ENCODE results near the gene PTGDR.

Gene PTGDR

GRCh38 chr14:52235434-52235833, 32.1 kb upstream of the PTGDR start:
- in situ Hi-C loops (cut with MboI; ENCODE audit: low pct_unique_long_range_greater_than_20kb, low sequenced_read_pairs, unreplicated experiment): no loop called here
- no peak for TF ChIP-seq CTCF (IDR thresholded peaks at IDR 0.05; ENCODE audit: extremely low read depth, insufficient read depth, missing control alignments)
- DNase-seq (ENCODE audit: low spot score): no peak

GRCh38 chr14:52235866-52236510, 31.5 kb upstream of the PTGDR start:
- TF ChIP-seq CTCF (IDR thresholded peaks at IDR 0.05; ENCODE audit: extremely low read depth, insufficient read depth, missing control alignments): no peak
- in situ Hi-C loops (cut with MboI; ENCODE audit: low pct_unique_long_range_greater_than_20kb, low sequenced_read_pairs, unreplicated experiment): no loop called here
- DNase-seq (ENCODE audit: low spot score): no peak

GRCh38 chr14:52238682-52239081, 28.8 kb upstream of the PTGDR start:
- in situ Hi-C loops (cut with MboI; ENCODE audit: low pct_unique_long_range_greater_than_20kb, low sequenced_read_pairs, unreplicated experiment): no loop called here
- no peak for TF ChIP-seq CTCF (IDR thresholded peaks at IDR 0.05; ENCODE audit: extremely low read depth, insufficient read depth, missing control alignments)
- no peak for DNase-seq (ENCODE audit: low spot score)

GRCh38 chr14:52240623-52241022, 26.9 kb upstream of the PTGDR start:
- in situ Hi-C loops (cut with MboI; ENCODE audit: low pct_unique_long_range_greater_than_20kb, low sequenced_read_pairs, unreplicated experiment): no loop called here

GRCh38 chr14:52241087-52241793, 26.3 kb upstream of the PTGDR start:
- in situ Hi-C loops (cut with MboI; ENCODE audit: low pct_unique_long_range_greater_than_20kb, low sequenced_read_pairs, unreplicated experiment): no loop called here
- TF ChIP-seq CTCF (IDR thresholded peaks at IDR 0.05; ENCODE audit: extremely low read depth, insufficient read depth, missing control alignments): no peak
- no peak for DNase-seq (ENCODE audit: low spot score)

More at GRCh38 chr14:52240623-52241022, 26.9 kb upstream of the PTGDR start:
- DNase-seq (ENCODE audit: low spot score): no peak
- TF ChIP-seq CTCF (IDR thresholded peaks at IDR 0.05; ENCODE audit: extremely low read depth, insufficient read depth, missing control alignments): no peak

GRCh38 chr14:52244328-52244727, 23.2 kb upstream of the PTGDR start:
- in situ Hi-C loops (cut with MboI; ENCODE audit: low pct_unique_long_range_greater_than_20kb, low sequenced_read_pairs, unreplicated experiment): no loop called here
- DNase-seq (ENCODE audit: low spot score): no peak
- TF ChIP-seq CTCF (IDR thresholded peaks at IDR 0.05; ENCODE audit: extremely low read depth, insufficient read depth, missing control alignments): no peak
